GM13977 (cell line): ENCODE results near the gene KCNQ1.

ENCODE experiments used
- DNase-seq: peaks from one replicate; pipeline ENCODE4 v3.0.0; 2012; ENCODE audit warnings: low spot score
- CTCF ChIP-seq: IDR thresholded peaks from 2 replicates; pipeline ENCODE4 v1.5.1; 2012; ENCODE audit warnings: mild to moderate bottlenecking, control low read depth; ENCODE audit not compliant: insufficient read depth; ENCODE audit errors: extremely low read depth, missing control alignments
- in situ Hi-C: fragments of 300-500 bp; cut with MboI; formaldehyde crosslinking; loops from one replicate; pipeline ENCODE4 v1.12.0; 2022; ENCODE audit warnings: low sequenced_read_pairs, low pct_unique_long_range_greater_than_20kb, mixed read lengths, inconsistent platforms; ENCODE audit not compliant: unreplicated experiment

The KCNQ1 gene

GRCh38 chr11:2435288-2436012 lies 9.4 kb upstream of the KCNQ1 start:
- no peak for DNase-seq
- in situ Hi-C loops, result no loop called here
- no peak for TF ChIP-seq CTCF

- in situ Hi-C loops, result no loop called here
- no peak for DNase-seq
- TF ChIP-seq CTCF, result no peak
These were observed 8.7 kb upstream of the KCNQ1 start for GRCh38 chr11:2436013-2436520.

GRCh38 chr11:2436521-2437031 lies 8.2 kb upstream of the KCNQ1 start:
- no peak for DNase-seq
- TF ChIP-seq CTCF, result no peak
- in situ Hi-C loops, result no loop called here

- in situ Hi-C loops, result no loop called here
- no peak for TF ChIP-seq CTCF
- no peak for DNase-seq
These were observed 7.3 kb upstream of the KCNQ1 start for GRCh38 chr11:2437516-2437915.

- no peak for DNase-seq
- TF ChIP-seq CTCF, result no peak
- in situ Hi-C loops, result no loop called here
These were observed 5.0 kb upstream of the KCNQ1 start for GRCh38 chr11:2439820-2440219.

- TF ChIP-seq CTCF, result no peak
- no peak for DNase-seq
- in situ Hi-C loops, result no loop called here
These were observed 4.2 kb upstream of the KCNQ1 start for GRCh38 chr11:2440646-2441045.
